ENCODE measurements around the gene CARD9.

DNA sequence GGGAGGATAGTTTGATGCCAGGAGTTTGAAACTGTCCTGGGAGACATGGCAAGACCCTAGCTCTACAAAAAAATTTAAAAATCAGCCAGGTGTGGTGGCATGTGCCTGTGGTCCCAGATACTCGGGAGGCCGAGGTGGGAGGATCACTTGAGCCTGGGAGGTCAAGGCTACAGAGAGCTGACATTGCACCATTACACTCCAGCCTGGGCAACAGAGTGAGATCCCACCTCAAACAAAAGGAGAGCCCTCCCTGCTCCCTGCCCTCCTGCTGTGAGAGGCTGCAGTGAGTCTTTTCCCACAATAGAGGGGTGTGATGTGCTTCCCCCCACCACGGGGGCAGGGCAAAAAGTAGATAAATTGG, 59.4 kb downstream of the CARD9 start:
- TF ChIP-seq, protein P1, sequence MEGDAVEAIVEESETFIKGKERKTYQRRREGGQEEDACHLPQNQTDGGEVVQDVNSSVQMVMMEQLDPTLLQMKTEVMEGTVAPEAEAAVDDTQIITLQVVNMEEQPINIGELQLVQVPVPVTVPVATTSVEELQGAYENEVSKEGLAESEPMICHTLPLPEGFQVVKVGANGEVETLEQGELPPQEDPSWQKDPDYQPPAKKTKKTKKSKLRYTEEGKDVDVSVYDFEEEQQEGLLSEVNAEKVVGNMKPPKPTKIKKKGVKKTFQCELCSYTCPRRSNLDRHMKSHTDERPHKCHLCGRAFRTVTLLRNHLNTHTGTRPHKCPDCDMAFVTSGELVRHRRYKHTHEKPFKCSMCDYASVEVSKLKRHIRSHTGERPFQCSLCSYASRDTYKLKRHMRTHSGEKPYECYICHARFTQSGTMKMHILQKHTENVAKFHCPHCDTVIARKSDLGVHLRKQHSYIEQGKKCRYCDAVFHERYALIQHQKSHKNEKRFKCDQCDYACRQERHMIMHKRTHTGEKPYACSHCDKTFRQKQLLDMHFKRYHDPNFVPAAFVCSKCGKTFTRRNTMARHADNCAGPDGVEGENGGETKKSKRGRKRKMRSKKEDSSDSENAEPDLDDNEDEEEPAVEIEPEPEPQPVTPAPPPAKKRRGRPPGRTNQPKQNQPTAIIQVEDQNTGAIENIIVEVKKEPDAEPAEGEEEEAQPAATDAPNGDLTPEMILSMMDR (IDR thresholded peaks at IDR 0.05): no peak
- TF ChIP-seq EZH2 (IDR thresholded peaks at IDR 0.05): no peak

Data from neural progenitor cell (in vitro differentiated cells).